HG02938 (cell line): ENCODE measurements around the gene SLC2A2.
A peak's percentile ranks its signal among the peaks of the same experiment; 100 is the strongest.
"Not testable (repeated sequence)": the region's sequence is repeated elsewhere in the genome, so short reads cannot be mapped to it uniquely, and the experiment has no call there.

ENCODE experiments used
- ATAC-seq: cut with Tn5 transposase; IDR thresholded peaks from one replicate; pipeline ENCODE4 v1.9.1; 2021; ENCODE audit warnings: mild to moderate bottlenecking, moderate library complexity; ENCODE audit not compliant: unreplicated experiment

The SLC2A2 gene

GRCh38 chr3:170989100-170989648 lies 37.3 kb downstream of the SLC2A2 start:
- no peak for ATAC-seq

GRCh38 chr3:170988378-170988777 lies 38.1 kb downstream of the SLC2A2 start:
- ATAC-seq, result no peak

GRCh38 chr3:170985304-170985703 lies 41.2 kb downstream of the SLC2A2 start:
- no peak for ATAC-seq

- ATAC-seq, result peak; percentile 100
Measured at GRCh38 chr3:170982733-170983132, 43.8 kb downstream of the SLC2A2 start.

- no peak for ATAC-seq
Measured at GRCh38 chr3:170980399-170980798, 46.1 kb downstream of the SLC2A2 start.

GRCh38 chr3:170977949-170978745 lies 48.4 kb downstream of the SLC2A2 start:
- ATAC-seq, result no peak

GRCh38 chr3:170976190-170976519 lies 50.4 kb downstream of the SLC2A2 start:
- ATAC-seq, result no peak

- no peak for ATAC-seq
Measured at GRCh38 chr3:170975283-170976189, 51.0 kb downstream of the SLC2A2 start.

- ATAC-seq, result no peak
Measured at GRCh38 chr3:170974872-170975271, 51.6 kb downstream of the SLC2A2 start.

- not testable (repeated sequence) for ATAC-seq
Measured at GRCh38 chr3:170972917-170973316, 53.6 kb downstream of the SLC2A2 start.

GRCh38 chr3:170967126-170967525 lies 59.4 kb downstream of the SLC2A2 start:
- ATAC-seq, result no peak

GRCh38 chr3:170966495-170966894 lies 60.0 kb downstream of the SLC2A2 start:
- no peak for ATAC-seq

GRCh38 chr3:170962411-170962810 lies 64.1 kb downstream of the SLC2A2 start:
- no peak for ATAC-seq

- ATAC-seq, result no peak
Measured at GRCh38 chr3:170961616-170962400, 64.7 kb downstream of the SLC2A2 start.

GRCh38 chr3:170959457-170959856 lies 67.1 kb downstream of the SLC2A2 start:
- no peak for ATAC-seq

GRCh38 chr3:170956647-170957046 lies 69.9 kb downstream of the SLC2A2 start:
- ATAC-seq, result no peak

- ATAC-seq, result no peak
Measured at GRCh38 chr3:170953736-170954135, 72.8 kb downstream of the SLC2A2 start.

GRCh38 chr3:170953229-170953628 lies 73.3 kb downstream of the SLC2A2 start:
- no peak for ATAC-seq

- ATAC-seq, result no peak
Measured at GRCh38 chr3:170949211-170949610, 77.3 kb downstream of the SLC2A2 start.

GRCh38 chr3:170947018-170947769 lies 79.3 kb downstream of the SLC2A2 start:
- no peak for ATAC-seq
